ENCODE results near the gene SALL3. TPM values are rescaled to one million over a fixed set of nuclear protein-coding genes. Genes with fewer than 3 reads are reported as not detected.

The SALL3 gene
- total and polyA plus RNA-seq, 2 of the 8 experiments (the other 6 are each of a cell fraction or from before 2014, with no cell fraction given) = 10.5 to 46.4 TPM

- TF ChIP-seq BCL11A (IDR thresholded peaks at IDR 0.05; ENCODE audit: low read depth in 2 of 2, low read length in 2 of 2) = no peak
- no peak for TF ChIP-seq CBX5 (IDR thresholded peaks at IDR 0.05; ENCODE audit: low read depth, low read length)
- no peak for TF ChIP-seq TEAD4 (IDR thresholded peaks at IDR 0.05; ENCODE audit: low read depth, low read length)
These were observed 44.2 kb upstream of the SALL3 start (continued) for GRCh38 chr18:78935406-78935805.

Measured in H1 (cell line).